ENCODE results near the gene CFAP57.

Gene CFAP57

DNA sequence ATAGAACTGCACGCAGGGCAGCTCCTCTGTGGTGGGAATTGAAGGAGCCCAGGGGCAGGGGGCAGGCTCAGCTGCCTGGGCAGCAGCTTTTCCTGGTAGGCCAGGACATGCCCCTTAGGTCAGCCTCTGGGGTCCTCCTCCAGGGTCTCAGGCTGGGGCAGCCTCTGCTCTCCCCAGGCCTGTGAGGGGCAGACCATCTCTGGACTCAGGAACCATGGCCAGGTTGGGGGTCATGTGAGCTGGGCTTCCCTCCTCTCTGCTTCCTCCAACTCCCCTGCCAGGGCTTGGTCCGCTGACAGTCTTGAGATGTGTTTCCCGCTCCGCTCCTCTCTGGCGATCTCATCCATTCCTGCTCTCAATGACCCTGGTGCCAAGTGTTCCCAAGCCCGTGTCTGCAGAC is 107.5 kb downstream of the CFAP57 start:
- DNase-seq = no peak

DNA sequence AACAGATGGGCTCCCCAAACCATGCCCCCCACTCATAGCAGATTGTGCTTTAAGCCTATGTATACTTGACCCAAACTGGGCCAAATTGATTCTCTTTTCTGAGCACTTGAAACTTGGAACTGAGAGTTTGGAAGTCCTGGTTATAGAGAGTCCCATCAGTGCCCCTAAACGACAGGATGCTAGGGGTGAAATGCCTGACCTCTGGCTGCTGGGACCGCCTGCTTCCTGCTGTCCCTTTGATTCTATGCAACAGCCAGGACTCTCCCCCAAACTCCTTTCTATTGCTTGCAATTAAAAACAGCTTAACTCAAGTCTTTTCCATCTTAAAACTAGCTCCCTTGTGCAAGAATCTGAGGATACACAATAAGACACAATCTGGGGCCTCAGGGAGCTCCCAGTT is 108.6 kb downstream of the CFAP57 start:
- no peak for DNase-seq

DNA sequence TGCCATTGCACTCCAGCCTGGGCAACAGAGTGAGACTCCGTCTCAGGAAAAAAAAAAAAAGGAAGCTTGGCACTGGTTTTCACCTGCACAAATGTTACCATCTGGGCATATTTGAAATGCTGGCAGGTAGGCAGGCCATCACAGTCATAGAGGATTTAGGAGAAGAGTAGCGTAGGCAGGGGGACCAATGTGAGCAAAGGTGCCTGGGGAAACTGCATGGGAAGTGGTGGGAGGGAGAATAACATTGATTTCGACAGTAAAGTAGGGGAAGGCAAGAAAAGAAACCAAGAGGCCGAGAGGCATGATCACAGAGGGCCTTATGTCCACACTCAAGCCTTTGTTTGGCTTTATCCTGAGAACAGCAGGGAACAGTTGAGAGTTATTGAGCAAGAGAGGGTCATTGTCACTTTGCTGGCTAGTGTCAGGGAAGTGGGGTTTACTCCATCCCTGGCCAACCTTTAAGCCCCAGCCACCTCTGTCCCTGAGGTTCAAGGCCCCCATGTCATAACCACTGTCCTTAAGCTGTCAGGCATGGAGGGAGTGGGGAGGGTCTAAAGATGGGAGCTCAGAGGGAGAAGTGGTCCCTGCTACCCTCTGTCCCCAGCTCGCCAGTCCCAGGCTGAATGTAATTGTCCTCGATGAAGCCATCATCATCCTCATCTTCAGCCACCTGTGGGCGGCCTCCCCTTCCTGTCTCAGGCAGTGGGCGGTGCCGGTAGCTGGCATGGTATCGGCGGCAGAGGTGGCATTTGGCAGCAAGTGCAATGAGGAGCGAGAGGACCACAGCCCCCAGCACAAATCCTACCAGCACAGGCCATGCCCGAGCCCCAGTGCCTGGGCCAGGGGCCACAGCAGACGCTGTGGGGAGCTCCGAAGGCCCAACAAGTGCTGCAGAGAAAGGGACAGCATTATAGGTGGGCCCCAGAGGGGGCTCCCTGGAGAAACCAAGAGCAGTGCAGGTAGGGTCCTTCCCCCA is 110.4 kb downstream of the CFAP57 start:
- DNase-seq = no peak

DNA sequence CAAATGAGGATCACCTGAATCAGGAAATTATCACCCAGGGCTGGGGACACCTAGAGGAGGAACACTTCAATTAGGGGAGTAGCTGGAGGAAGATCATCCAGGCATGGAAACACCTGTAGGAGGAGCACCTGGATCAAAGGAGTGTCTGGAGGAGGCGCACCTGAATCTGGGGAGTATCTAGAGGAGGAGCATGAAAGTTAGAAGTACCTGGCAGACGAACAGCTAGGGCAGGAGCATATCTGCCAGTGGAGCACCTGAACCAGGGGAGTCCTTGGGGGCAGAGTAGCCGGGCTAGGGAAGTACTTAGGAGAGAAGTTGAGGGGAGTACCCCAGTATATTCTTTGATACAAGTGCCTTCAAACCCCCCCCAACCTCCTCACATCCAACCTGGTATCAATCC is 111.9 kb downstream of the CFAP57 start:
- DNase-seq = no peak

DNA sequence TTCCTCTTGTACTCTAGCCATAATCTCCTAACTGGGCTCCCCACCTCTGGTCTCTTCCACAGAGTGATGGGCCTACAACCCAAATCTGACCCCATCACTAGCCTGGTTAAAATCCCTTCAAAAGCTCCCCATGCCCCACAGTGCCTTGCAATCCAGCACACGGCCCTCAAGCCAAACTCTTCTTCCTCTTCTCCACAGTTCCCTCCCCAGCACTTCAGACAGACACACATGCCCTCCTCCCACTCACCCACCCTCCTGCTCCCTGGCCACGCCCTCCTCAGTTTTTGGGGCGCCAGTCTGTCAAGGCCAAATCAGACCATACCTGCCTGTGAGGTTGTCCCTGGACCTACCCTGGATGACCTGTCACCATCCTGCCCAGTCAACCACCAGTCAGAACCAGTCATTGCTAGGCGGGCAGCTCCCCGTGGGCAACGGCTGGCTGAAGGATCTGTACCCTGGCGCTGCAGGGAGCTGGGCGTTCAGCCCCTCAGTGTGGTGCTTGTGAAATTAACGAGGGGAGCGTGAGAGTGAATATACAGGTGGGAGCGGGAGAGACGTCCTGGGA is 112.5 kb downstream of the CFAP57 start:
- DNase-seq = no peak

DNA sequence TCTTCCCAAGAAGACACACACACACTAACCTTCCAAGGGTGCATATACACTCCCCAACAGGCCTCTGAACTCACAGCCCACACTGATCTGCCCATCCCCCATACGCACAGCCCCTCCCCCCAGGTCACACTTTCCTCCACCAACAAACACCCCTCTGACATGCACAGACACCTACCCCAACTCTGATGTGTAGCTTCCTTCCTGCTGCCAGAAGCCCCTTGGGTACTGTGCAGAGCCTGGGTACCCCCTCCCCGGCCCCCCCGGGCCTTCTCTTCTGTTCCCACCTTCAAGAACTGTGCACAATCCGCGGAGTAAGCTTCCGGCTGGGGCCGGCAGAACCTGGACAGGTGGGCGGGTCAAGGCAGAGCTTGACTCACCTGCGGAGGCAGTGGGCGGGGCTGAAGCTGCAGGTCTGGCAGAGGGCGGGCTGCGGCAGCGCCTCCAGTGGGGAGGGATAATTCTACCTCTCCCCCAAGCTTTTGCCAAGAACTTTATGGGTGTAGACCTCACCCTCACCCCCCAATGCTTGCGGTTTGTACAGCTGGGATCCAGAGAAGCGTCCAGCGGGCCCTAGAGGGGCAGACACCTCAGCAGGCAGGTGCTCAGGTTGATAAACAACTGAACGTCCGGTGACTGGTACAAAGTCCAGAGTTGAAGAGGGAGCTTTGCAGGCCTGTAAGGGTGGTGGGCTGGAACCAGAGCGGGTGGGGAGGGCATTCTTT is 113.3 kb downstream of the CFAP57 start, which contains the start of gene C1orf210:
Gene C1orf210, minus strand, starts transcription at position 313 of the 722 bp plus-strand sequence. CDS start 2,311 bp downstream, outside the sequence.
- no peak for DNase-seq

DNA sequence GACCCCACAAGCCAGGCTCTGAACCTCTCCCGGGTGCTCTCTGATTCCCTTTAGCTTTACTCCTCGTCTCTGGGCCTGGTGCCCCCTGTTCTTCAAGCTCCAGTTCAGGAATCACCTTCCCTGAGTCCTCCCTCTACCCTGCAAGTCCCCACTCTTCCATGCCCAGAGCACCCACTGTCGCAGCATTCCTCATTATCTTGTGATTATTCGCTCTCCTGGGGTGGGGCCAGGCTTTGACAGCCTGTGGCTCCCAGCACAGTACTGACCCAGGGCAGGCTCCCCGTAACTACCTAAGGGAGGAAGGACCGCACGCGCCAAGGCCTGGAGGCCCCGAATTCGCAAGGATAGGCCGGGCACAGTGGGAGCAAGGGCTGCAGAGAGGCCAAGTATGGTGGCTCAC is 114.0 kb downstream of the CFAP57 start:
- no peak for DNase-seq

DNA sequence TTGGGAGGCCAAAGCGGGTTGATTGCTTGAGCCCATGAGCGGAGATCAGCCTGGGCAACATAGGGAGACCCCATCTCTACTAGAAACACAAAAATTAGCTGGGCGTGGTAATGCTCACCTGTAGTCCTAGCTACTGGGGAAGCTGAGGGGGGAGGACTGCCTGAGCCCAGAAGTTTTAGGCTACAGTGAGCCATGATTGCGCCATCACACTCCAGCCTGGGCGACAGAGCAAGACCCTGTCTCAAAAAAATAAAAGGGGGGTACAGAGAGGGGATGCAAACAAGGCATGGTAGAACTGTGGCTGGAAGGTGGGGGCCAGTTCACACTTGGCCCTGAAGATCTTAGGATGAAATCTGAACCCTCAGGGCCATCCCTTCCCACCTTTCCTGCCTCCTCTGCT is 114.4 kb downstream of the CFAP57 start:
- no peak for DNase-seq

DNA sequence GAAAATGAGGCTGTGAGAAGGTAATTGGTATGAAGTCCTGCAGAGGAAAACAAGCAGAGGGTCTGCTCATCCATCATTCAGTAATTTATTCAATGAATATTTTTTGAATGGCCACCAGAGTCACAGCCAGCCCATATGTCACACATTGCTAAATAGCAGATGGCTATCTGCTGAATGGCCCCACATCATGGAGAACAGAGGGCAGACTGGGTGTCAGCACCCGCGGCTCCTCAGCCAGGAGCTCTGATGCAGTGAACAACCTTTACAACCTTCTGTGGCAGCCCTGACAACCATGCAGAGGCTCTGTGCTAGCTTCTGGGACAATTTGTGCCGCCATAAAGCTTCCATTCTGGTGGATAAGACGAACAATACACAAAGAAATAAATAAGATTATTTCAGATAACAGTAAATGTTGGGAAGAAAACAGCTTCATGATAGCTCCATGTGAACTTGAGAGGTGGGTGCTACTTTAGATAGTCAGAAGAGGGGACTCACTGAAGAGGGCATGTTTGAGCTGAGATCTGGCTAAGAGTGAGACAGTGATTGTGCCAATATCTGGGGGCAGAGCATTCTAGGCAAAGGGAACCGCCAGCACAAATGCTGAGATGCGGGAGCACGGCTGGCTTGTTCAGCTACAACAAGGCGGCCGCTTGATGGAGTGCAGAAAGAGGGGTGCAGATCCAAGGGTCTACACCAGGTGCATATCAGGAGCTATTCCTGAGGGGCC is 116.1 kb downstream of the CFAP57 start:
- DNase-seq = peak; percentile 43

DNA sequence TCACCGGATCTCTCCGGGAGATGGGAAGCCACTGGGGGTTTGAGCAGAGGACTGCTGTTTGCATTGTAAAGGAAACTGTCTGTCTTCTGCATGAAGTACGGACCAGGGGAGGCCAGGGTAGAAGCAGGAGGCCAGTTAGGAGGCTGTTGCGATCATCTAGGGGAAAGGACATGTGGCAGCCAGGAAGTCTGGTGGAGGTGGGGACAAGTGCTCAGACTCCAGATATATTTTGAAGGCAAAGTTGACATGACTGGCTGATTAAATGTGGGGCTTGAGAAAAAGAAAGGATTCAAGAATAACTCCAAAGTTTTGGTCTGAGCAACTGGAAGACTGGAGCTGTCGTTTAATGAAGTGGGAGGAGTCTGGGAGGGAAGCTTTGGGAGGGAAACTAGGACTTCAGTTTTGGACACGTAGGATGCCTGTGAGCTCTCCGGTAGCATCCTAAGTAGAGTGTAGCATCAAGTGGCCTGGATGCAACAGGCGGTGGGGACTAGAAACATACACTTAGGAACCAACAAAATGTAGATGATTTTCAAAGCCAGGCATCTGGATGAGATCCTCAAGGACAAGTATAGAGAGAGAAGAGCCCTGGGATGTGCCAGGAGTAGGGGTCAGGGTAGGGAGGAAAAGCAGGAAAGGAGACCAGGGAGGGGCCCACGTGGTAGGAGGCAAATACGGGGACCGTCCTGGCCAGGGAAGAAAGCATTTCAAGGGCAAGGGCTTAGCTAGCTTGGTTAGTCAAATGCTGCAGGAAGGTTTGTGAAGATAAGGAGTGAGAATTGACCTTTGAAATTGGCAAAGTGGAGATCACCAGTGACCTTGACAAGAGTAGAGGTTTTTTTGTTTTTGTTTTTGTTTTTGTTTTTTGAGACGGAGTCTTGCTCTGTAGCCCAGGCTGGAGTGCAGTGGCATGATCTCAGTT is 116.9 kb downstream of the CFAP57 start:
- DNase-seq = no peak

DNA sequence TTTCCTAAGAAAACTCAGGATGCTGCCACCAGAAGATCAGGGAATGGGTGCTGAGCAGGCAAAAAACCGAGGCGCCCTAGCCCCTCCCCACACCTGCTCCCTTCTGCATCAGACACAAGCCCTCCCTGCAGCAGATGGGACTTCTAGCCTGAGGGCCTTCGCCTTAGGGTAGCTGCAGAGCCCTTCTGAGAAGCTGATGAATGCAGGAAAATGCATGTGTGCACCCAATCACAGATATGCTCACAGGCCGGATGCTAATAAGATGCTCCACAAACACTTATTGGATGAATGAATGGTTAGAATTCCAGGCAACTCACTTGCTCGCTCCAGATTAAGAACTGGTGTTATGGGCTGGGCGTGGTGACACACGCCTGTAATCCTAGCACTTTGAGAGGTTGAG is 120.1 kb downstream of the CFAP57 start:
- DNase-seq = no peak

DNA sequence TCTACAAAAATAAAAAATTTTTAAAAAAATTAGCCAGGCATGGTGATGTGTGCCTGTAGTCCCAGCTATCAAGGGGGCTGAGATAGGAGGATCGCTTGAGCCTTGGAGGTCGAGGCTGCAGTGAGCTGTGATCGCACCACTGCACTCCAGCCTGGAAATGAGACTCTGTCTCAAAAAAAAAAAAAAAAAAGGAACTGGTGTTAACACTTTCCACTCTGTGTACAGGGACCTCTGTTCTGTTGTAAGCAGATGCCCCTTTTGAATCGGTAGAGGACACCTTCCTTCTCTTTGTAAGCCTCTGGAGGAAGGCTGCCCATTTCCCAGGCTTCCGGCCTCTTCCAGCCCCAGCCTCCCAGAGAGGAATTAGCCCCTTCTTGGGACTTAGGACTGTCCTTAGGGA is 120.5 kb downstream of the CFAP57 start:
- DNase-seq = no peak

DNA sequence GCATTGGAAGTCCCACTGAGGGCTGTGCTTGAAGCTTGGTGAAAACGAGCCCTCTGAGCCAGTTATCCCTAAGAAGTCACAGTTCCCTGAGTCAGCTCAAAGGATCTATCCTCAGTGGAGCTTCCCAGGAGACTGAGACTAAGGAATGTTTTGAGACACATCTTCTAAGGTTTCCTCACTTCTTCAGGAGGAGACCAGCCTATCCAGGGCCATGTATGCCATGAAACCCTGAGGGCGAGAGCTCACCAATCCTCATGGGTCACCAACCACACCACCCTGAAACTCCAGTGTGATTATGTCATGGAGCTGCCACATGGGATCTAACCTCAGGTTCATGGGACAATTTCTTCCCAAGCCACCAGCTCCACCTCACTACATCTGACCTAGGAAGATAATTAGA is 121.0 kb downstream of the CFAP57 start:
- DNase-seq = no peak

DNA sequence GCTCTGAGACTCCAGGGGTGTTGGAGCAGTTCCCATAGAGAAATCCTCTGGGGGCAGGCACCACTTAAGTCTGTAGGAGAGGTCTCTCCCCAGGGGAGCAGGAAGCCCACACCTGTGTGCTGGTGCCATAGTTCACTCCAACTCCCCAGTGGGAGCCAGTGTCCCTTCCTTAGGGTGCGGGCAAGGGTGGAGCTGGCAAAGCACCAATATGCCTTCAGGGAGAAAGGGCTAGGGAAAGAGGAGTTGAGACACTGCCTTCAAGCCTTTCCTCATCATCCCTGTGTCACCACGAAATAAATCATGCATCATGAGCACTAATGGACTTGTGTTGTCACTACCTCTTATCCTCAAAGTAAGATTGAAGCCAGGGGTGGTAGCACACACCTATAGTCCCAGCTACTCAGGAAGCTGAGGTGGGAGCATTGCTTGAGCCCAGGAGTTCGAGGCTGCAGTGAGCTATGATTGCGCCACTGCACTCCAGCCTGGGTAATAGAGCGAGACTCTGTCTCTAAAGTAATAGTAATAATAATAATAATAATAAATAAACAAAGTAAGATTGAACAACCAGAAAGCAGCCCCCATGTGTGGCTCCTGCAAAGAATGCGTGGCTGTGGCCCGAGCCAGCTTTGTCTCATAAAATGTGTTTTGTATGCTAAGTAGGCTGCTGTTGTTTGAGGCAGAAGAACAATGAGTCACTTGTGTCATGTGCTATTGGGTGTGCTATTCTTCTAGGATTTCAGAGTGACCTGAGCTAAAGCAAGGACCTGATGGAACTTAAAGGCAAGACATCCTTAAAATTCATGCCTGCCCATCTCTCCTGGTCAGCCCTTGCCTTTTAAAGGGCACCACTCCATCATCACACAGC is 122.0 kb downstream of the CFAP57 start:
- no peak for DNase-seq

DNA sequence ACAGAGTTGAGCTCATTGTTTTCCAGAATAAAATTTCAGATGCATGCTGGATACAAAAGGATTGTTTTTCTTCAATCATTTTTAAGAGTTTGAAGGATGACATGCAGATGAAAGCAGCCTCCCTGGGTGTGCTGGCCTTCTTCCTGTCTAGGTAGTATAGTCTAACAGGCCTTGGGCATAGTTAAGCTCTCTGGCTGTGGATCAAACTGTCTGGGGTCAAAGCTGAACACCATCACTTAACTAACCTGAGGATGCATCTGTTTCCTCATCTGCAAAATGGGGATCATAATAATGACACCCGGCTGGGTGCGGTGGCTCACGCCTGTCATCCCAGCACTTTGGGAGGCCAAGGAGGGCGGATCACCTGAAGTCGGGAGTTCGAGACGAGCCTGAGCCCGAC is 122.6 kb downstream of the CFAP57 start:
- no peak for DNase-seq

DNA sequence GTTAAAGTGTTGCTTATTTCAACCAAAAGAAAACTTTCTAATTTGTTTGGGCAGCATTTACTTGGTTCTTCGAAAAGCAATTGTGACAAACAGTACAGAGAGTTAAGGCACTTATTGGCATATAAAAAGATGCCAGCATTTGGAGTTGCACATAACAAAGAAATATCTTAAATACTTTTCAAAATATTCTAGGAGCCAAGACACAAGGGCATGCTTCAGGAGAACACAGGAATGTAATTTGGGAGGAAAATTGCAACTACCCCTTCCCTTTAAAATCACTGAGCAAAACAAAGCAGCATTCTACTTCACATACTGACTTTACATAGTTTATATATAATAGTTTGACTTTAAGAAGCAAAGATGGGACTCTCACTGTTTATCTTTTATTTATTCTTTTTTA is 124.1 kb downstream of the CFAP57 start:
- no peak for DNase-seq

DNA sequence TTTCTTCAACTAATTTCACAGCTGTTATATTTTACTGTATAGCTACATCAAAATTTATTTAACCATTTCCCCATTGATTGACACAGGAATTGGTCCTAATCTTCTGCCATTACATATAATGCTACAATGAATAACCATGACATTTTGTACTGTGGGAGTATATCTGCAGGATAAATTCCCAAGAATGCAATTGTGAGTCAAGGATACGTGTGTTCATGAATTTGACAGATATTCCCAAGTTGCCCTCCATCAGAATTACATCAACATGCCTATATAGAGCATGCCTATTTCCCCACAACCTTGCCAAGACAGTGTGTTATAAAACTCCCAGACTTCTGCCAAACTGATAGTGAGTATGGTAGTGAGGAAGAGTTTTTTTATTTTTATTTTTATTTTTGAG is 125.9 kb downstream of the CFAP57 start:
- DNase-seq = no peak

DNA sequence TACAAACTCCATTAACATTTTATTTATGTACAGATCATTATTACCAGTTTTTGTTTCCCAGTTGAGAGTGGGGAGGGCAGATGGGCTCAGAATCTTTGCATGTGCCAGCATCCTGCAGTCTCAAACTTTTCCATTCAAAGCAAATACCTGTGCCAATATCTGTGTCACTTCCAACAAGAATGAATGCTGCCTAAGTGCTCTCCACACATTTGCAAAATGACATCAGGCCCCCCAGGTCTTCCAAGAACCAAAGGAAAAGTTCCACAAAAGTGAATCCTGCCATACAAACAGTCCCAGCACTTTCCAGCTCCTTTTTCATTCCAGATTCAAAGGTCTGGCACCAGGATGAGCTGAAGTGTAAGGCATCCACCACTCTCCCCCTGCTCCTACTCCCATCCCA is 127.0 kb downstream of the CFAP57 start:
- no peak for DNase-seq

DNA sequence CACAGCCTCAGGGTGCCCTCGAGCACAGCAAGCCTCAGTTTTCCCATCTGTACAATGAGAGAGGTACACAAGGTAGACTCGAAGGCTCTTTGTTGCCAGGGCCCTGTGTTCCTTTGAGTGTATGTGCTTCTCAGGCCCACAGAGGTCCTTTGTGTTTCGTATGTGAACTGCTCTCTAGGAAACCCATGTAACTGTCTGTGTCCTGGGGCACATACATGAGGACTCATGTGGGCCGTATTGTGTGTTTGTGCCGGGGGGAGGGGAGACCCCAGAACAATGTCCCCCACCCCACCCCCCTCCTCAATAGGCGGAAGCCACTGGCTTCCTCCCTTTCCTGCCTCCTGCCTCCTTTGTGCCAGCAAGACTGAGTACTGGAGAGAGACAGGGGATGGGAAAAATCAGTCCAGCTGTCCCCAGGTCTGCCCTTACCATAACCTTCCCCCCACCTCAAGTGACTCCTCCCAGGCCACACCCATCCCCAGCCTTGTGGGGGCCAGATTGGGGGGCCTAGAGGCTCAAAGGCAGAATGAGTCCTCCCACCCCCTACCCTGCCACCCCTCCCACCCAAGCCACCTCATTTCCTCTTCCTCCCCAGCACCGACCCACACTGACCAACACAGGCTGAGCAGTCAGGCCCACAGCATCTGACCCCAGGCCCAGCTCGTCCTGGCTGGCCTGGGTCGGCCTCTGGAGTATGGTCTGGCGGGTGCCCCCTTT is 128.4 kb downstream of the CFAP57 start, which contains the start of gene TIE1:
Gene TIE1, plus strand, starts transcription at position 605 of the 717 bp plus-strand sequence. Its CDS starts 90 bp downstream, at position 695.
- no peak for DNase-seq

DNA sequence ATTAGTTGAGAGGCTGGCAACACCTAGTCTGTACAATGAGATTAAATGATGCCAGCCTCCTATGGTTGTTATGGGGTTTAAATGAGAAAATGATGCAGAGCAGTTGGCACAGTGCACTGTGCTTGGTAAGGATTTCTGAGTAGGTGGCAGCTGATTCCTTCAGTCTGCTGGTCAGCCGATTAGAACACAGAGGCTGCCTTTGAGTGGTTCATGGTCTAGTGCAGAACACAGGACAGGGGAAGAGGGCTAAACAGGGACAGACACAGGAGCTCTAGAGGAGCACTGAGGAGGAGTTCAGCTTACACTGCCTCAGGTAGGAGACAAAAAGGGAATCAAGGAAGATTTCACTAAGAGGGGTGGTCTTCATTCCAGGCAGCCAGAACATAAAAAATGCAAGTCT is 130.1 kb downstream of the CFAP57 start:
- DNase-seq = no peak

All from NCI-H524 treated with DMSO at 0.1 percent for 48 hours (cell line).